ENCODE measurements around the gene RAB1A. TPM values are rescaled to one million over a fixed set of nuclear protein-coding genes. Genes with fewer than 3 reads are reported as not detected.

The RAB1A gene
- total and polyA plus RNA-seq, 9 of the 15 experiments (the other 6 are each of a cell fraction or from before 2014, with no cell fraction given): 43.8 to 163 (median 67.7) TPM

DNA sequence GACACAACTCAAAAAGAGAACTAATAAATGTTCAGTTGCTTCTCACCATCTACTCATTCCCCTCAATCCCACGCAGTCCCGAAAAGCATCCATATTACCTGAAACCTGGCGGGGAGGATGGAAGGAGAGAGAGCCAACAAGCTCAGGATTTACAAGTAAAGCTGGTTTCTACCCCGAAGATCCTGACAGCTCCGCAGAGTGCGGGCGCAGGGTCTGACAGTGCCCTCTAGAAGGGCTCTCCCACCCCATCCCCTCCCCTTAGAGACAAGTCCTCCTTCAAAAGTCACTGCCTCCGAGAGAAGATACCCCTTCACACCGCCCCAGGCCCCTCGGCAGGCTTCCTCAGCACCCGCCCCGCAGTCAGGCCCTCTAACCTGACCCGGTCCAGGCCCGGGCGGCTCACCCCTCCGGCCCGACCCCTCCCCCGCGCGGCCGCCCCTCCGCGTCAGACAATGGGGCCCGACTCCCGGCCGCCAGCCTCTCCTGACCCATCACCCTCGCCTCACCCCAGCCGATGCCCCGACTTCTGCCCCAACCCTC, 550 bp downstream of the RAB1A start:
- no peaks in the 10 kb centered on the region for H3K9me1 ChIP-seq (ENCODE audit: control insufficient read depth, insufficient read depth, low read length)
- no TSS peak for BruUV-seq (replicated peaks)
- peak overlapping the region; percentile 100 for H3K4me3 ChIP-seq
- H3K4me1 ChIP-seq (replicated peaks in 1 of 2; ENCODE audit: control insufficient read depth in 2 of 2, insufficient read depth in 2 of 2, low read length in 2 of 2): peaks cover 26 to 30% of the 10 kb centered on the region in 2 experiments
- in situ Hi-C loops (cut with MboI): no loop called here
- intact Hi-C loops (cut with micrococcal nuclease): no loop called here
- H3K9me3 ChIP-seq (replicated peaks; ENCODE audit: control insufficient read depth, insufficient read depth, low read depth, low read length): no peaks in the 10 kb centered on the region
- FAIRE-seq (no peak), DNase-seq (ENCODE audit: extremely low read depth in 1 of 4, low spot score in 3 of 4) (peak; percentile 47 to 67 (median 60)), ATAC-seq (peak; percentile 57)
- 0% methylated on average over 14 of the region's 29 CpGs for WGBS (ENCODE audit: insufficient coverage, low coverage, missing lambda C conversion rate)
- ChIA-PET POLR2A (interaction anchor here (0.6 to 2.7 kb wide), 17 partner anchors 10 to 411 kb away, joined by 3 to 30 read pairs (median 6); partner anchors contain the start of genes ACTR2 and CEP68), CTCF (ENCODE audit: low intra/inter-chr PET ratio) (interaction anchor here (0.6 kb wide), 1 partner anchor 281 kb away, joined by 4 read pairs; no protein-coding TSS in a partner anchor)
- H3K36me3 ChIP-seq (ENCODE audit: control insufficient read depth, insufficient read depth, low read length): peaks cover 4% of the 10 kb centered on the region; the same call in 2 of the 3 replicates
- no peaks in the 10 kb centered on the region for H3K27me3 ChIP-seq (ENCODE audit: control insufficient read depth in 2 of 2, insufficient read depth in 2 of 2, low read length in 2 of 2)
- H3K9ac ChIP-seq (ENCODE audit: insufficient read depth in 1 of 2, low read depth in 2 of 2, low read length in 2 of 2): peak overlapping the region; percentile 96 to 98
- peaks cover 10% of the 10 kb centered on the region for H4K20me1 ChIP-seq (replicated peaks; ENCODE audit: control insufficient read depth, insufficient read depth, low read length)
- peaks cover 56% of the 10 kb centered on the region for H3K79me2 ChIP-seq (ENCODE audit: control insufficient read depth, insufficient read depth, low read length)
- peak overlapping the region; percentile 99 for H3K27ac ChIP-seq (ENCODE audit: extremely low read depth, low read depth, low read length)
- peak overlapping the region; percentile 93 for H3K4me2 ChIP-seq (ENCODE audit: insufficient read depth, low read length)
- H2AFZ ChIP-seq (ENCODE audit: low read depth, low read length): peak overlapping the region; percentile 92
- TF ChIP-seq EGR1 (conservative IDR thresholded peaks at IDR 0.05): peak; percentile 20; the same call in 1 of the 2 replicates
- TF ChIP-seq ERF (CRISPR knock-in tag; IDR thresholded peaks at IDR 0.05): no peak
- TF ChIP-seq ZFP36 (IDR thresholded peaks at IDR 0.05; ENCODE audit: low read depth, low read length, partially characterized antibody): no peak
- TF ChIP-seq, protein P1, sequence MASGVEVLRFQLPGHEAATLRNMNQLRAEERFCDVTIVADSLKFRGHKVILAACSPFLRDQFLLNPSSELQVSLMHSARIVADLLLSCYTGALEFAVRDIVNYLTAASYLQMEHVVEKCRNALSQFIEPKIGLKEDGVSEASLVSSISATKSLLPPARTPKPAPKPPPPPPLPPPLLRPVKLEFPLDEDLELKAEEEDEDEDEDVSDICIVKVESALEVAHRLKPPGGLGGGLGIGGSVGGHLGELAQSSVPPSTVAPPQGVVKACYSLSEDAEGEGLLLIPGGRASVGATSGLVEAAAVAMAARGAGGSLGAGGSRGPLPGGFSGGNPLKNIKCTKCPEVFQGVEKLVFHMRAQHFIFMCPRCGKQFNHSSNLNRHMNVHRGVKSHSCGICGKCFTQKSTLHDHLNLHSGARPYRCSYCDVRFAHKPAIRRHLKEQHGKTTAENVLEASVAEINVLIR (CRISPR knock-in tag; IDR thresholded peaks at IDR 0.05): no peak
- TF ChIP-seq HDAC2 (IDR thresholded peaks at IDR 0.05): 0 out of 2 replicates have a peak, but pooled peaks have one; percentile 17
- TF ChIP-seq JUND (IDR thresholded peaks at IDR 0.05; ENCODE audit: borderline replicate concordance, low read depth, low read length): no peak
- TF ChIP-seq JUND (tag; IDR thresholded peaks at IDR 0.05; ENCODE audit: borderline replicate concordance, low read depth, low read length): no peak
- no peak for TF ChIP-seq XRCC5 (IDR thresholded peaks at IDR 0.05; ENCODE audit: low read depth, low read length)
- TF ChIP-seq, protein P2, sequence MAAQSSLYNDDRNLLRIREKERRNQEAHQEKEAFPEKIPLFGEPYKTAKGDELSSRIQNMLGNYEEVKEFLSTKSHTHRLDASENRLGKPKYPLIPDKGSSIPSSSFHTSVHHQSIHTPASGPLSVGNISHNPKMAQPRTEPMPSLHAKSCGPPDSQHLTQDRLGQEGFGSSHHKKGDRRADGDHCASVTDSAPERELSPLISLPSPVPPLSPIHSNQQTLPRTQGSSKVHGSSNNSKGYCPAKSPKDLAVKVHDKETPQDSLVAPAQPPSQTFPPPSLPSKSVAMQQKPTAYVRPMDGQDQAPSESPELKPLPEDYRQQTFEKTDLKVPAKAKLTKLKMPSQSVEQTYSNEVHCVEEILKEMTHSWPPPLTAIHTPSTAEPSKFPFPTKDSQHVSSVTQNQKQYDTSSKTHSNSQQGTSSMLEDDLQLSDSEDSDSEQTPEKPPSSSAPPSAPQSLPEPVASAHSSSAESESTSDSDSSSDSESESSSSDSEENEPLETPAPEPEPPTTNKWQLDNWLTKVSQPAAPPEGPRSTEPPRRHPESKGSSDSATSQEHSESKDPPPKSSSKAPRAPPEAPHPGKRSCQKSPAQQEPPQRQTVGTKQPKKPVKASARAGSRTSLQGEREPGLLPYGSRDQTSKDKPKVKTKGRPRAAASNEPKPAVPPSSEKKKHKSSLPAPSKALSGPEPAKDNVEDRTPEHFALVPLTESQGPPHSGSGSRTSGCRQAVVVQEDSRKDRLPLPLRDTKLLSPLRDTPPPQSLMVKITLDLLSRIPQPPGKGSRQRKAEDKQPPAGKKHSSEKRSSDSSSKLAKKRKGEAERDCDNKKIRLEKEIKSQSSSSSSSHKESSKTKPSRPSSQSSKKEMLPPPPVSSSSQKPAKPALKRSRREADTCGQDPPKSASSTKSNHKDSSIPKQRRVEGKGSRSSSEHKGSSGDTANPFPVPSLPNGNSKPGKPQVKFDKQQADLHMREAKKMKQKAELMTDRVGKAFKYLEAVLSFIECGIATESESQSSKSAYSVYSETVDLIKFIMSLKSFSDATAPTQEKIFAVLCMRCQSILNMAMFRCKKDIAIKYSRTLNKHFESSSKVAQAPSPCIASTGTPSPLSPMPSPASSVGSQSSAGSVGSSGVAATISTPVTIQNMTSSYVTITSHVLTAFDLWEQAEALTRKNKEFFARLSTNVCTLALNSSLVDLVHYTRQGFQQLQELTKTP (IDR thresholded peaks at IDR 0.05; ENCODE audit: low read depth in 1 of 2, partially characterized antibody in 2 of 2): peak in 1 of 2 experiments; percentile 8
- peak; percentile 67; the same call in 1 of the 2 replicates for TF ChIP-seq ZBTB7A (IDR thresholded peaks at IDR 0.05; ENCODE audit: borderline replicate concordance, control insufficient read depth, low read depth, low read length)
- TF ChIP-seq, protein P3, sequence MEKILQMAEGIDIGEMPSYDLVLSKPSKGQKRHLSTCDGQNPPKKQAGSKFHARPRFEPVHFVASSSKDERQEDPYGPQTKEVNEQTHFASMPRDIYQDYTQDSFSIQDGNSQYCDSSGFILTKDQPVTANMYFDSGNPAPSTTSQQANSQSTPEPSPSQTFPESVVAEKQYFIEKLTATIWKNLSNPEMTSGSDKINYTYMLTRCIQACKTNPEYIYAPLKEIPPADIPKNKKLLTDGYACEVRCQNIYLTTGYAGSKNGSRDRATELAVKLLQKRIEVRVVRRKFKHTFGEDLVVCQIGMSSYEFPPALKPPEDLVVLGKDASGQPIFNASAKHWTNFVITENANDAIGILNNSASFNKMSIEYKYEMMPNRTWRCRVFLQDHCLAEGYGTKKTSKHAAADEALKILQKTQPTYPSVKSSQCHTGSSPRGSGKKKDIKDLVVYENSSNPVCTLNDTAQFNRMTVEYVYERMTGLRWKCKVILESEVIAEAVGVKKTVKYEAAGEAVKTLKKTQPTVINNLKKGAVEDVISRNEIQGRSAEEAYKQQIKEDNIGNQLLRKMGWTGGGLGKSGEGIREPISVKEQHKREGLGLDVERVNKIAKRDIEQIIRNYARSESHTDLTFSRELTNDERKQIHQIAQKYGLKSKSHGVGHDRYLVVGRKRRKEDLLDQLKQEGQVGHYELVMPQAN (IDR thresholded peaks at IDR 0.05; ENCODE audit: borderline replicate concordance): no peak
- TF ChIP-seq, protein P4, sequence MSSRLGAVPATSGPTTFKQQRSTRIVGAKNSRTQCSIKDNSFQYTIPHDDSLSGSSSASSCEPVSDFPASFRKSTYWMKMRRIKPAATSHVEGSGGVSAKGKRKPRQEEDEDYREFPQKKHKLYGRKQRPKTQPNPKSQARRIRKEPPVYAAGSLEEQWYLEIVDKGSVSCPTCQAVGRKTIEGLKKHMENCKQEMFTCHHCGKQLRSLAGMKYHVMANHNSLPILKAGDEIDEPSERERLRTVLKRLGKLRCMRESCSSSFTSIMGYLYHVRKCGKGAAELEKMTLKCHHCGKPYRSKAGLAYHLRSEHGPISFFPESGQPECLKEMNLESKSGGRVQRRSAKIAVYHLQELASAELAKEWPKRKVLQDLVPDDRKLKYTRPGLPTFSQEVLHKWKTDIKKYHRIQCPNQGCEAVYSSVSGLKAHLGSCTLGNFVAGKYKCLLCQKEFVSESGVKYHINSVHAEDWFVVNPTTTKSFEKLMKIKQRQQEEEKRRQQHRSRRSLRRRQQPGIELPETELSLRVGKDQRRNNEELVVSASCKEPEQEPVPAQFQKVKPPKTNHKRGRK (tag; IDR thresholded peaks at IDR 0.05): no peak

Data from K562 (cell line).